GM19468 (cell line): ENCODE results near the gene NDUFA5.
"Not testable (repeated sequence)": the region's sequence is repeated elsewhere in the genome, so short reads cannot be mapped to it uniquely, and the experiment has no call there.

Experiments used
- ATAC-seq: cut with Tn5 transposase; IDR thresholded peaks from one replicate; pipeline ENCODE4 v1.9.1; 2021; ENCODE audit warnings: mild to moderate bottlenecking, moderate library complexity, moderate number of reproducible peaks; ENCODE audit not compliant: unreplicated experiment; ENCODE audit errors: extremely low read depth

NDUFA5 gene

GRCh38 chr7:123526533-123526932, 31.1 kb downstream of the NDUFA5 start:
- not testable (repeated sequence) for ATAC-seq

- no peak for ATAC-seq
Measured at GRCh38 chr7:123522066-123522465, 35.6 kb downstream of the NDUFA5 start.

GRCh38 chr7:123505221-123505620, 52.4 kb downstream of the NDUFA5 start:
- no peak for ATAC-seq

GRCh38 chr7:123502201-123502600, 55.4 kb downstream of the NDUFA5 start:
- no peak for ATAC-seq

GRCh38 chr7:123500878-123501489, 56.6 kb downstream of the NDUFA5 start:
- no peak for ATAC-seq

- ATAC-seq, result no peak
Measured at GRCh38 chr7:123499211-123499970, 58.2 kb downstream of the NDUFA5 start.

- no peak for ATAC-seq
Measured at GRCh38 chr7:123498601-123499000, 59.0 kb downstream of the NDUFA5 start.

GRCh38 chr7:123498031-123498430, 59.6 kb downstream of the NDUFA5 start:
- no peak for ATAC-seq

- no peak for ATAC-seq
Measured at GRCh38 chr7:123494193-123494796, 63.3 kb downstream of the NDUFA5 start.

GRCh38 chr7:123492485-123492884, 65.1 kb downstream of the NDUFA5 start:
- peak; percentile 31 for ATAC-seq
